ENCODE data around the gene SNTG2.
A peak's percentile ranks its signal among the peaks of the same experiment; 100 is the strongest.
"Not testable (repeated sequence)": the region's sequence is repeated elsewhere in the genome, so short reads cannot be mapped to it uniquely, and the experiment has no call there.

SNTG2 gene

GRCh38 chr2:1099418-1099817 lies 148.8 kb downstream of the SNTG2 start:
- no peak for DNase-seq (ENCODE audit: low spot score)

- DNase-seq (ENCODE audit: low spot score): no peak
These were observed 150.5 kb downstream of the SNTG2 start for GRCh38 chr2:1101011-1101782.

- no peak for DNase-seq (ENCODE audit: low spot score)
These were observed 151.4 kb downstream of the SNTG2 start for GRCh38 chr2:1101982-1102590.

- no peak for DNase-seq (ENCODE audit: low spot score)
These were observed 153.7 kb downstream of the SNTG2 start for GRCh38 chr2:1104364-1104763.

GRCh38 chr2:1106344-1106743 lies 155.7 kb downstream of the SNTG2 start:
- DNase-seq (ENCODE audit: low spot score): not testable (repeated sequence)

- no peak for DNase-seq (ENCODE audit: low spot score)
These were observed 165.3 kb downstream of the SNTG2 start for GRCh38 chr2:1115843-1116539.

GRCh38 chr2:1117569-1117968 lies 166.9 kb downstream of the SNTG2 start:
- DNase-seq (ENCODE audit: low spot score): no peak

GRCh38 chr2:1125217-1125616 lies 174.6 kb downstream of the SNTG2 start:
- no peak for DNase-seq (ENCODE audit: low spot score)

GRCh38 chr2:1125633-1126370 lies 175.2 kb downstream of the SNTG2 start:
- DNase-seq (ENCODE audit: low spot score): no peak

GRCh38 chr2:1129982-1130381 lies 179.3 kb downstream of the SNTG2 start:
- no peak for DNase-seq (ENCODE audit: low spot score)

GRCh38 chr2:1130922-1131321 lies 180.3 kb downstream of the SNTG2 start:
- no peak for DNase-seq (ENCODE audit: low spot score)

- DNase-seq (ENCODE audit: low spot score): no peak
These were observed 181.8 kb downstream of the SNTG2 start for GRCh38 chr2:1132328-1132969.

GRCh38 chr2:1133896-1134295 lies 183.2 kb downstream of the SNTG2 start:
- not testable (repeated sequence) for DNase-seq (ENCODE audit: low spot score)

- DNase-seq (ENCODE audit: low spot score): no peak
These were observed 184.0 kb downstream of the SNTG2 start for GRCh38 chr2:1134629-1135028.

GRCh38 chr2:1136067-1136466 lies 185.4 kb downstream of the SNTG2 start:
- no peak for DNase-seq (ENCODE audit: low spot score)

- no peak for DNase-seq (ENCODE audit: low spot score)
These were observed 186.2 kb downstream of the SNTG2 start for GRCh38 chr2:1136846-1137245.

- DNase-seq (ENCODE audit: low spot score): no peak
These were observed 186.6 kb downstream of the SNTG2 start for GRCh38 chr2:1137264-1137663.

- no peak for DNase-seq (ENCODE audit: low spot score)
These were observed 187.3 kb downstream of the SNTG2 start for GRCh38 chr2:1137913-1138391.

- peak; percentile 33 for DNase-seq (ENCODE audit: low spot score)
These were observed 189.8 kb downstream of the SNTG2 start for GRCh38 chr2:1140389-1141003.

- no peak for DNase-seq (ENCODE audit: low spot score)
These were observed 190.4 kb downstream of the SNTG2 start for GRCh38 chr2:1141079-1141478.

GRCh38 chr2:1143129-1143528 lies 192.5 kb downstream of the SNTG2 start:
- DNase-seq (ENCODE audit: low spot score): no peak

All from hematopoietic multipotent progenitor cell treated with erythropoietin and hydrocortisone succinate and interleukin-3 and kit ligand, for 15 days (in vitro differentiated cells).